HG03565 (cell line): ENCODE results near the gene RPL27.

ENCODE experiments used
- ATAC-seq: cut with Tn5 transposase; IDR thresholded peaks from one replicate; pipeline ENCODE4 v1.9.1; 2021; ENCODE audit warnings: mild to moderate bottlenecking, moderate library complexity; ENCODE audit not compliant: unreplicated experiment

Gene RPL27

GRCh38 chr17:43051969-43052368, 53.8 kb downstream of the RPL27 start:
- no peak for ATAC-seq
